HG02642 (cell line): Measurements from ENCODE around the gene ABCG1.

ENCODE experiments used
- ATAC-seq: cut with Tn5 transposase; IDR thresholded peaks from one replicate; pipeline ENCODE4 v1.9.1; 2021; ENCODE audit warnings: mild to moderate bottlenecking; ENCODE audit not compliant: unreplicated experiment, poor library complexity

The ABCG1 gene

GRCh38 chr21:42264245-42265195 lies 45.6 kb downstream of the ABCG1 start:
- no peak for ATAC-seq

GRCh38 chr21:42265231-42265812 lies 46.4 kb downstream of the ABCG1 start:
- ATAC-seq: no peak

DNA sequence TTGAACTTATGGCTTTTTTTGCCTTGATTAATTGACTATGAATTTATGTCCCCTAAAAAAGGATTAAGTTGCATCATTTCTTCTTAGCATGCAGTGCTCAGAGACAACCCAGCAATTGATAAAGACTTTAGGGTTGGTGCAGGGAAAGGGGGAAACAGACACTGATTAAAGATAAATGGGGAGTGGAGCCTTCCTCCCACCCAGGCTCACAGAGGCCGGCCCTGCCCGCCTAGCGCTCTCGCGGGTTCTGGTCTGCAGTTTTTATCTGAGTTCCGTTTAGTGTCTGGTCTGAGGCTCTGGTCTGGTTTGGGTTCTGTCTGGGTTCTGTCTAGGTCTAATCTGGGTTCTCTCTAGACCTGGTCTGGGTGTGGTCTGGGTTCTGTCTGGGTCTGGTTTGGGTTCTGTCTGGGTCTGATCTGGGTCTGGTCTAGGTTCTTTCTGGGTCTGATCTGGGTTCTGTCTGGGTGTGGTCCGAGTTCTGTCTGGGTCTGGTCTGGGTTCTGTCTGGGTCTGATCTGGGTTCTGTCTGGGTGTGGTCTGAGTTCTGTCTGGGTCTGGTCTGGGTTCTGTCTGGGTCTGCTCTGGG lies 48.1 kb downstream of the ABCG1 start:
- no peak for ATAC-seq

- ATAC-seq: no peak
These were observed 50.4 kb downstream of the ABCG1 start for GRCh38 chr21:42269386-42269785.

- ATAC-seq: no peak
These were observed 52.1 kb downstream of the ABCG1 start for GRCh38 chr21:42271065-42271464.

GRCh38 chr21:42272109-42272962 lies 53.4 kb downstream of the ABCG1 start:
- no peak for ATAC-seq

DNA sequence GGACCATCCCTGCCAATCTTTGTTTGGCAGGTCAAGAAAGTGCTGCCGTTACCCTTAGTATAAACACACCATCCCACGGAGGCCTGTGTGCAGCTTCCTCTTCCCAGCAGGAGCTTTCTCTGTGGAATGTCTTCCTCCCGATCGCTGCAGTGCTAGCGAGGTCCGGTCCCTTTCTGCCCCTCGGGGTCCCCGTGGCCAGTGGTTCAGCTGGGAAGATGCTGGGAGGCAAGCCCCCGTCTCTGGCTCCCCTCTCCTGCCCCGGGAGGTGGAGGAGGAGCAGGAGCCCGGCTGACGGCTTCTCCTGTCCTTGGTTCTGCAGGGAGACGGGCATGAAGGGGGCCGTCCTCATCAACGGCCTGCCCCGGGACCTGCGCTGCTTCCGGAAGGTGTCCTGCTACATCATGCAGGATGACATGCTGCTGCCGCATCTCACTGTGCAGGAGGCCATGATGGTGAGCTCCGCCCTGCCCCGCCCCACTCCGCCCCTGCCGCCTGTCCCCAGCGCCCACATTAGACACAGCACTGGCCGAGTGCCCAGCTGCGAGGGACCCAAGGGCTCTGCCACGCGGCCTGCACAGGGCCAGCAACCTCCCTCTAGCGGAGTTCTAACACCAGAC lies 54.2 kb downstream of the ABCG1 start:
- no peak for ATAC-seq

DNA sequence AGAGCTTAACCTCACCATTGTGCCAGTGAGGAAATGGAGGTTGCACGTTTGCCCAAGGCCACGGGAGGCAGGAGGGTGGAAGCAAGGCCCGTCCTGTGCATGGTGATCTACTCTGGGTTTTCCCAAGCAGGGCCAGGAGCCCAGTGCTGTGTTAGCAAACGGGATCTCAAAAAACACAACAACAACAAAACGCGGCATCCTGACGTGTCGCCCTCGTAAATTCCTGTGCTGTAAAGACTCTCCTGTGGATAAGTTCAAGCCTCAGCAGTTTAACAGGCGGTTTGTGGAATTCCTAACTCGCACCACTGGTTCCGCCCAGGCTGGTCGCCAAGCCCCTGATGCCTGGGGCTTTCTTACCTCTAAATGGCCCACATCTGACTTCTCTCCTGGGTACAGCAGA lies 57.1 kb downstream of the ABCG1 start:
- ATAC-seq: no peak

DNA sequence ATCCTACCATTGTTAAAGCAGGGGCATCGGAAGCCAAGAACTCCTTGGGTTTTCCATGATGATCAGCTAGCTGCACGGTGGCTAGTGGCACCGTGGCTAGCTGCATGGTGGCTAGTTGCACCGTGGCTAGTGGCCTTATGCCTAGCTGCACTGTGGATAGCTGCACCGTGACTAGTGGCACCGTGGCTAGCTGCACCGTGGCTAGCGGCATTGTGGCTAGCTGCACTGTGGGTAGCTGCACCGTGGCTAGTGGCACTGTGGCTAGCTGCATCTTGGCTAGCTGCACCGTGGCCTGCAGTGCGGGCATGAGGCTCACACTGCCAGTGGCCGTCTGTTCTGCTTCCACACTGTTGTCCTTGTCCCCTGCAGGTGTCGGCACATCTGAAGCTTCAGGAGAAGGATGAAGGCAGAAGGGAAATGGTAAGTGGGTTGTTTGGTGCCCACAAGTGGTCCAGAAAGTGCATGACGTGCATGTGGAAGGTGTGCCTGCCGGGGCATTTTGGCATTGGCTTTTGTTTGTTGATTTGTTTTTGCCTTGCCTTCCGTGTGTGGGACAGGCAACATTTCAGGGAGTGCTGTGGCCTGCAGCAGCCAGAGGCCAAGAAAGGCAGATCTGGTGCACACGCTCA lies 57.7 kb downstream of the ABCG1 start:
- ATAC-seq: no peak

- ATAC-seq: no peak
These were observed 58.7 kb downstream of the ABCG1 start for GRCh38 chr21:42277593-42277992.

- no peak for ATAC-seq
These were observed 59.7 kb downstream of the ABCG1 start for GRCh38 chr21:42278451-42279149.

GRCh38 chr21:42279341-42279871 lies 60.5 kb downstream of the ABCG1 start:
- no peak for ATAC-seq

DNA sequence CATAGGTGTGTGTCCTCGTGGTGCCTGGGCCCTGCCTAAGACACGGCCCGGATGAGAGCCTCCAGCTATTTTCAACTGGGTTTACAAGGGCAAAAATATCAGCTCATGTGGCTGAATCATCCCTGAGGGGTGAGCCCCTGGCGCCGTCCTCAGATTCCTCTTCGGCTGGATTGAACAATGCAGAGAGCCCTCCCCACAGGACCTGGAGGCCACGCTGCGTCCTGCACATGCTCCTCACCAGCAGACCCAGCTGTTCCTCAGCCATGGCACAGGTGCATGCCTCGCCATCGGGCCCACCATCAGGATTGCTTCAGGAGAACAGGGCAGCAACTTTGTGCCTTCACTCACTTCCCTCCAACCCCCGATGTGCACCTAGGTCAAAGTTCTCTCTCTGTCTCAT lies 60.9 kb downstream of the ABCG1 start:
- ATAC-seq: no peak

DNA sequence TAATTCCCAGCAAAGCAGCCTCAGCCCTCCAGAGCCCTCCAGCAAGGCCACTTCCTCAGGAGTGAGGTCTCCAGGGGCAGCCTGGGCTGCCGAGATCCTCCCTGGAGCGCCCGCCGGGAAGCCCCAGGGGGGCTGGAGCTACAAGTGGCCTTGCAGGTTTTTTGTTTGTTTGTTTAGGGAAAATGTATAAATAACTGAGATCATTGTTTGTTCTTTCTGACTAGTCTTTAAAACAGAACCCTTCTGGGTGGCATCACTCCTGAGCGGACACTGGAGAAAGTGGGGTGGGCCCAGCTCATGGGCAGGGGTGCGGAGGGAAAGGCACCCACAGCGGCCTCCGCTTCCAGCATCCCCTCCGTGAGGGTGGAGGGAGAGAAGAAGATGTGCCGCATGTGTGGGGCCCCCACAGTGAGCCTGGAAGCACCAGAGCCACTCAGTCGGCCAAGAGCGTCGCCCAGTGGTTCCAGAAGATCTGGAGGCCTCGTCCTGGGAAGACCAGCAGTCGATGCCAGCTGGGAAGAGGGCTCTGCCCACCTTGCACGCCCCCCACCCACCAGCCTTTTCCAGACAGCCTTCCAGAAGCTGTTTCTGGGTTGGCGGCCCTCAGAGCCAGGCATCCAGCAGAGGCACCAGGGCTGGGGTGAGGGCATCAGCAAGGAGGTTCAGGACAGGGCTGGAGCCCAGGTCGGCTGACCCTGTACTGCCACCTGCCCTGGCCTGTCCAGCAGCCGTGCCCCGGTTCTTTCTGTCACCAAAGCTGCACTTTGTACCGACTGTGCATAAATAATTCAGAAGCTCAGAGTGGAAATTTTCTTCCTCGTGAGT lies 61.6 kb downstream of the ABCG1 start:
- no peak for ATAC-seq

- no peak for ATAC-seq
These were observed 62.3 kb downstream of the ABCG1 start for GRCh38 chr21:42281181-42281680.

DNA sequence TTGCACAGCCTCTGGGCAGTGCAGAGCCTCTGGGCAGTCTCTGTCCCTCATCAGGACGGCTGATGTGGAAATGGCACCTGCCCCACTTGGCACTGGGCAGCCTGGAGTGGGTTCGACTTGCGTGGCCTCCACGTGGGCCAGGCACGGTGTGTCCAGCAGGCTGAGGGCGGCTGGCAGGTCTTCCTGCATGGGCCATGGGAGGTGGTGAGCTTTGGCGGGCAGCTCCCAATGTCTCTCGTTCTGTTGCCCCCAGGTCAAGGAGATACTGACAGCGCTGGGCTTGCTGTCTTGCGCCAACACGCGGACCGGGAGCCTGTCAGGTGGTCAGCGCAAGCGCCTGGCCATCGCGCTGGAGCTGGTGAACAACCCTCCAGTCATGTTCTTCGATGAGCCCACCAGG lies 63.1 kb downstream of the ABCG1 start:
- no peak for ATAC-seq

GRCh38 chr21:42282715-42283114 lies 63.8 kb downstream of the ABCG1 start:
- no peak for ATAC-seq
